Measurements from ENCODE around the gene TNFRSF13B.

The TNFRSF13B gene

GRCh38 chr17:16935241-16935663, 36.7 kb downstream of the TNFRSF13B start:
- ChIA-PET POLR2A (no interaction called here), CTCF (no interaction called here)
- Histone ChIP-seq H3K4me3 (ENCODE audit: control insufficient read depth in 1 of 7, extremely low read depth in 1 of 7, insufficient read depth in 4 of 7, low read depth in 2 of 7, low read length in 6 of 7) (no peak overlapping the region), H3K27ac (ENCODE audit: insufficient read depth in 1 of 2, low read depth in 1 of 2, low read length in 2 of 2, poor library complexity in 1 of 2, severe bottlenecking in 2 of 2) (no peak overlapping the region), H3K36me3 (ENCODE audit: control insufficient read depth in 4 of 4, insufficient read depth in 4 of 4, low read length in 3 of 4) (no peaks in the 10 kb centered on the region), H3K27me3 (replicated peaks in 2 of 5; ENCODE audit: control insufficient read depth in 4 of 5, insufficient read depth in 5 of 5, low read length in 4 of 5) (peaks cover 0 to 11% (median 4%) of the 10 kb centered on the region in 5 experiments), H3K9me3 (ENCODE audit: control extremely low read depth in 1 of 5, control insufficient read depth in 4 of 5, insufficient read depth in 2 of 5, low read depth in 1 of 5, low read length in 4 of 5) (no peaks in the 10 kb centered on the region), H3K4me1 (ENCODE audit: control extremely low read depth in 1 of 4, control insufficient read depth in 4 of 4, insufficient read depth in 4 of 4, low read length in 3 of 4) (no peaks in the 10 kb centered on the region)
- DNase-seq = no peak
- WGBS (ENCODE audit: insufficient coverage) = 100% methylated on average over 2 of the region's 5 CpGs

GRCh38 chr17:16934836-16935235, 37.1 kb downstream of the TNFRSF13B start:
- DNase-seq = no peak
- Histone ChIP-seq H3K27me3 (replicated peaks in 2 of 5; ENCODE audit: control insufficient read depth in 4 of 5, insufficient read depth in 5 of 5, low read length in 4 of 5) (peaks cover 0 to 10% (median 4%) of the 10 kb centered on the region in 5 experiments), H3K27ac (ENCODE audit: insufficient read depth in 1 of 2, low read depth in 1 of 2, low read length in 2 of 2, poor library complexity in 1 of 2, severe bottlenecking in 2 of 2) (no peak overlapping the region), H3K4me3 (ENCODE audit: control insufficient read depth in 1 of 7, extremely low read depth in 1 of 7, insufficient read depth in 4 of 7, low read depth in 2 of 7, low read length in 6 of 7) (no peak overlapping the region), H3K9me3 (ENCODE audit: control extremely low read depth in 1 of 5, control insufficient read depth in 4 of 5, insufficient read depth in 2 of 5, low read depth in 1 of 5, low read length in 4 of 5) (no peaks in the 10 kb centered on the region), H3K36me3 (ENCODE audit: control insufficient read depth in 4 of 4, insufficient read depth in 4 of 4, low read length in 3 of 4) (no peaks in the 10 kb centered on the region), H3K4me1 (ENCODE audit: control extremely low read depth in 1 of 4, control insufficient read depth in 4 of 4, insufficient read depth in 4 of 4, low read length in 3 of 4) (no peaks in the 10 kb centered on the region)
- ChIA-PET CTCF (no interaction called here), POLR2A (no interaction called here)
- 100% methylated on average over 8 of the region's 12 CpGs for WGBS (ENCODE audit: insufficient coverage)

GRCh38 chr17:16934133-16934795, 37.7 kb downstream of the TNFRSF13B start:
- no peaks in the 10 kb centered on the region for H3K36me3 ChIP-seq (ENCODE audit: control insufficient read depth in 4 of 4, insufficient read depth in 4 of 4, low read length in 3 of 4)
- ChIA-PET POLR2A (no interaction called here), CTCF (no interaction called here)
- peaks cover 0 to 10% (median 4%) of the 10 kb centered on the region in 5 experiments for H3K27me3 ChIP-seq (replicated peaks in 2 of 5; ENCODE audit: control insufficient read depth in 4 of 5, insufficient read depth in 5 of 5, low read length in 4 of 5)
- no peaks in the 10 kb centered on the region for H3K9me3 ChIP-seq (ENCODE audit: control extremely low read depth in 1 of 5, control insufficient read depth in 4 of 5, insufficient read depth in 2 of 5, low read depth in 1 of 5, low read length in 4 of 5)
- no peak overlapping the region for H3K4me3 ChIP-seq (ENCODE audit: control insufficient read depth in 1 of 7, extremely low read depth in 1 of 7, insufficient read depth in 4 of 7, low read depth in 2 of 7, low read length in 6 of 7)
- WGBS (ENCODE audit: insufficient coverage) = 94% methylated on average over 10 of the region's 12 CpGs
- DNase-seq = no peak
- H3K27ac ChIP-seq (ENCODE audit: insufficient read depth in 1 of 2, low read depth in 1 of 2, low read length in 2 of 2, poor library complexity in 1 of 2, severe bottlenecking in 2 of 2) = no peak overlapping the region
- no peaks in the 10 kb centered on the region for H3K4me1 ChIP-seq (ENCODE audit: control extremely low read depth in 1 of 4, control insufficient read depth in 4 of 4, insufficient read depth in 4 of 4, low read length in 3 of 4)

- POLR2A ChIA-PET = no interaction called here
- Histone ChIP-seq H3K27ac (ENCODE audit: insufficient read depth in 1 of 2, low read depth in 1 of 2, low read length in 2 of 2, poor library complexity in 1 of 2, severe bottlenecking in 2 of 2) (no peak overlapping the region), H3K36me3 (ENCODE audit: control insufficient read depth in 4 of 4, insufficient read depth in 4 of 4, low read length in 3 of 4) (no peaks in the 10 kb centered on the region), H3K4me3 (ENCODE audit: control insufficient read depth in 1 of 7, extremely low read depth in 1 of 7, insufficient read depth in 4 of 7, low read depth in 2 of 7, low read length in 6 of 7) (no peak overlapping the region), H3K4me1 (ENCODE audit: control extremely low read depth in 1 of 4, control insufficient read depth in 4 of 4, insufficient read depth in 4 of 4, low read length in 3 of 4) (no peaks in the 10 kb centered on the region), H3K27me3 (replicated peaks in 2 of 5; ENCODE audit: control insufficient read depth in 4 of 5, insufficient read depth in 5 of 5, low read length in 4 of 5) (peaks cover 0 to 5% (median 0%) of the 10 kb centered on the region in 5 experiments), H3K9me3 (ENCODE audit: control extremely low read depth in 1 of 5, control insufficient read depth in 4 of 5, insufficient read depth in 2 of 5, low read depth in 1 of 5, low read length in 4 of 5) (no peaks in the 10 kb centered on the region)
- DNase-seq = no peak
- CTCF ChIA-PET = no interaction called here
- 96% methylated on average over 11 of the region's 11 CpGs for WGBS (ENCODE audit: insufficient coverage)
Observed at GRCh38 chr17:16933317-16934132, 38.4 kb downstream of the TNFRSF13B start.

- no peaks in the 10 kb centered on the region for H3K9me3 ChIP-seq (ENCODE audit: control extremely low read depth in 1 of 5, control insufficient read depth in 4 of 5, insufficient read depth in 2 of 5, low read depth in 1 of 5, low read length in 4 of 5)
- peaks cover 0 to 2% (median 0%) of the 10 kb centered on the region in 5 experiments for H3K27me3 ChIP-seq (replicated peaks in 2 of 5; ENCODE audit: control insufficient read depth in 4 of 5, insufficient read depth in 5 of 5, low read length in 4 of 5)
- DNase-seq = no peak
- no peak overlapping the region for H3K4me3 ChIP-seq (ENCODE audit: control insufficient read depth in 1 of 7, extremely low read depth in 1 of 7, insufficient read depth in 4 of 7, low read depth in 2 of 7, low read length in 6 of 7)
- H3K27ac ChIP-seq (ENCODE audit: insufficient read depth in 1 of 2, low read depth in 1 of 2, low read length in 2 of 2, poor library complexity in 1 of 2, severe bottlenecking in 2 of 2) = no peak overlapping the region
- POLR2A ChIA-PET = no interaction called here
- H3K36me3 ChIP-seq (ENCODE audit: control insufficient read depth in 4 of 4, insufficient read depth in 4 of 4, low read length in 3 of 4) = no peaks in the 10 kb centered on the region
- CTCF ChIA-PET = no interaction called here
- 92% methylated on average over 6 of the region's 6 CpGs for WGBS (ENCODE audit: insufficient coverage)
- H3K4me1 ChIP-seq (ENCODE audit: control extremely low read depth in 1 of 4, control insufficient read depth in 4 of 4, insufficient read depth in 4 of 4, low read length in 3 of 4) = no peaks in the 10 kb centered on the region
Observed at GRCh38 chr17:16932611-16933010, 39.3 kb downstream of the TNFRSF13B start.

GRCh38 chr17:16932156-16932555, 39.8 kb downstream of the TNFRSF13B start:
- no peak overlapping the region for H3K4me3 ChIP-seq (ENCODE audit: control insufficient read depth in 1 of 7, extremely low read depth in 1 of 7, insufficient read depth in 4 of 7, low read depth in 2 of 7, low read length in 6 of 7)
- no peaks in the 10 kb centered on the region for H3K4me1 ChIP-seq (ENCODE audit: control extremely low read depth in 1 of 4, control insufficient read depth in 4 of 4, insufficient read depth in 4 of 4, low read length in 3 of 4)
- ChIA-PET POLR2A (no interaction called here), CTCF (no interaction called here)
- WGBS (ENCODE audit: insufficient coverage) = 98% methylated on average over 7 of the region's 8 CpGs
- no peaks in the 10 kb centered on the region for H3K36me3 ChIP-seq (ENCODE audit: control insufficient read depth in 4 of 4, insufficient read depth in 4 of 4, low read length in 3 of 4)
- peaks cover 0 to 2% (median 0%) of the 10 kb centered on the region in 5 experiments for H3K27me3 ChIP-seq (replicated peaks in 2 of 5; ENCODE audit: control insufficient read depth in 4 of 5, insufficient read depth in 5 of 5, low read length in 4 of 5)
- H3K27ac ChIP-seq (ENCODE audit: insufficient read depth in 1 of 2, low read depth in 1 of 2, low read length in 2 of 2, poor library complexity in 1 of 2, severe bottlenecking in 2 of 2) = no peak overlapping the region
- no peaks in the 10 kb centered on the region for H3K9me3 ChIP-seq (ENCODE audit: control extremely low read depth in 1 of 5, control insufficient read depth in 4 of 5, insufficient read depth in 2 of 5, low read depth in 1 of 5, low read length in 4 of 5)
- DNase-seq = no peak

- no peaks in the 10 kb centered on the region for H3K9me3 ChIP-seq (ENCODE audit: control extremely low read depth in 1 of 5, control insufficient read depth in 4 of 5, insufficient read depth in 2 of 5, low read depth in 1 of 5, low read length in 4 of 5)
- ChIA-PET POLR2A (no interaction called here), CTCF (interaction anchor here (0.9 kb wide), 1 partner anchor 43 kb away, joined by 3 read pairs; no protein-coding TSS in a partner anchor)
- H3K27me3 ChIP-seq (replicated peaks in 2 of 5; ENCODE audit: control insufficient read depth in 4 of 5, insufficient read depth in 5 of 5, low read length in 4 of 5) = peaks cover 0 to 2% (median 0%) of the 10 kb centered on the region in 5 experiments
- H3K36me3 ChIP-seq (ENCODE audit: control insufficient read depth in 4 of 4, insufficient read depth in 4 of 4, low read length in 3 of 4) = no peaks in the 10 kb centered on the region
- WGBS (ENCODE audit: insufficient coverage) = 90% methylated on average over 9 of the region's 9 CpGs
- no peak overlapping the region for H3K4me3 ChIP-seq (ENCODE audit: control insufficient read depth in 1 of 7, extremely low read depth in 1 of 7, insufficient read depth in 4 of 7, low read depth in 2 of 7, low read length in 6 of 7)
- no peak for DNase-seq
- H3K4me1 ChIP-seq (ENCODE audit: control extremely low read depth in 1 of 4, control insufficient read depth in 4 of 4, insufficient read depth in 4 of 4, low read length in 3 of 4) = no peaks in the 10 kb centered on the region
- no peak overlapping the region for H3K27ac ChIP-seq (ENCODE audit: insufficient read depth in 1 of 2, low read depth in 1 of 2, low read length in 2 of 2, poor library complexity in 1 of 2, severe bottlenecking in 2 of 2)
Observed at GRCh38 chr17:16931318-16932060, 40.4 kb downstream of the TNFRSF13B start.

Measured in common myeloid progenitor, CD34-positive (primary cell).